CD4-positive, alpha-beta T cell treated with Interferon alpha-2 for 1 hour (primary cell): ENCODE data around the gene SPHK1.

Source experiments
- DNase-seq, 2 donors: peaks; one replicate each; pipeline ENCODE4 v3.0.0-alpha.2; 2020 to 2022

Gene SPHK1

DNA sequence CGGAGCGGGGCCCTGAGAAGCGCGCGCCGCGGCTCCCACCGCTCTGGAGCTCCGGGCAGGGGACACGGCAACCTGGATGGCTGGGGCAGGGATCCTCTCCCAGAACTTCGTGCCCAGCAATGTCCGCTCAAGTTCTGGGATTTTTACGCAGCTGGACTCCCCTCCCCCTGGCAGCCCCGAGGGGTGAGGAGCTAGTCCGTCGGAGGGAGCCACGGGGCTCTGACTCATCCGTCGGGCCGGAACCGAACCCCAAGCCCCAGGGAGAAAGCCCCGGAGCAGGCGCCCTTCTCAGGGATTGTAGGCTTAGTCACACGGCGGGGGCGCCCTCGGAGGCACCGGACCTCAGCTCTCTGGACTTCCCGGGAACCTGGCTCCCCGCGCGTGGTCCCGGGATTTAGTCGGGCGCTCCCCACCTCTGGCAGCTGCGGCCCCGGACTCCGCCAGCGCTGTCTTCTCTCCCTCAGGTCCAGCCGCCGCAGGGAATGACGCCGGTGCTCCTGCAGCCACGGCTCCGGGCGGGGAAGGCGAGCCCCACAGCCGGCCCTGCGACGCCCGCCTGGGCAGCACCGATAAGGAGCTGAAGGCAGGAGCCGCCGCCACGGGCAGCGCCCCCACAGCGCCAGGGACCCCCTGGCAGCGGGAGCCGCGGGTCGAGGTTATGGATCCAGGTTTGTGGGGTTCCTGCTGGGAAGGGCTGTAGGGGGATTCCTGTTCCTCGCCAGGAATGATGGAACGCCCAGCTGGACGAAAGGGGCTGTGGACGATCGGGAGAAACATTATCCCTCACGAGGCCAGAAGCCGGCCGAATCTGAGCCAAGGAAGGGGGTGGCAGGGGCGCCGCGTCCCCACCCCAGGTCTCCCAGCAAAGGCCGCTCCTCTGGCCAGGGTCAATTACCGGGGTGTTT, 830 bp downstream of the SPHK1 start:
- DNase-seq, result peak; percentile 23 to 65

DNA sequence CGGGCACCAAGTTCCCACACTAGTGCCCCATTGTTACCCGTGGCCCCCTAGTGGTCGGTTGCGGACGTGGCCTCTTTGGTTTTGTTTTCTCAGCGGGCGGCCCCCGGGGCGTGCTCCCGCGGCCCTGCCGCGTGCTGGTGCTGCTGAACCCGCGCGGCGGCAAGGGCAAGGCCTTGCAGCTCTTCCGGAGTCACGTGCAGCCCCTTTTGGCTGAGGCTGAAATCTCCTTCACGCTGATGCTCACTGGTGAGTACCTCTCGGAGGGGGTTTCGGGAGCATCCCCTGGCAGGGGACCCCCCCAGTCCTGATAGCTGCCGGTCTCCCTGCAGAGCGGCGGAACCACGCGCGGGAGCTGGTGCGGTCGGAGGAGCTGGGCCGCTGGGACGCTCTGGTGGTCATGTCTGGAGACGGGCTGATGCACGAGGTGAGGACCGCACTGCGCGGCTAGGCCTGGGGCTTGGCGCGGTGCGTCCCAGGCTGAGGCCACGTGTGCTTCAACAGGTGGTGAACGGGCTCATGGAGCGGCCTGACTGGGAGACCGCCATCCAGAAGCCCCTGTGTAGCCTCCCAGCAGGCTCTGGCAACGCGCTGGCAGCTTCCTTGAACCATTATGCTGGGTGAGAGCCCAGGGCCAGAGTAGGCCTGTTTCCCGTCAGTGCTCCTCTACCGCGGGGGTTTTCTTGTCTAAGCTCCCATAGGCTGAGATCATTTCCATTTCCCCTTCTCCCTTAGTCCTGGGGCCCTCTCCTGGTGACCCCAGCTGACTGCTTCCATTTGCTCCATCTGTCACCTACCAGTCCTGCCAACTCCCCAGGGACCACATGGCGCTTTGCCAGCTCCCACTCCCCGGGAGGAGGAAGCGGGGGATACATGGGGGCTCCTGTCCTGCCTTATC, 1.7 kb downstream of the SPHK1 start:
- peak; percentile 83 to 89 for DNase-seq

DNA sequence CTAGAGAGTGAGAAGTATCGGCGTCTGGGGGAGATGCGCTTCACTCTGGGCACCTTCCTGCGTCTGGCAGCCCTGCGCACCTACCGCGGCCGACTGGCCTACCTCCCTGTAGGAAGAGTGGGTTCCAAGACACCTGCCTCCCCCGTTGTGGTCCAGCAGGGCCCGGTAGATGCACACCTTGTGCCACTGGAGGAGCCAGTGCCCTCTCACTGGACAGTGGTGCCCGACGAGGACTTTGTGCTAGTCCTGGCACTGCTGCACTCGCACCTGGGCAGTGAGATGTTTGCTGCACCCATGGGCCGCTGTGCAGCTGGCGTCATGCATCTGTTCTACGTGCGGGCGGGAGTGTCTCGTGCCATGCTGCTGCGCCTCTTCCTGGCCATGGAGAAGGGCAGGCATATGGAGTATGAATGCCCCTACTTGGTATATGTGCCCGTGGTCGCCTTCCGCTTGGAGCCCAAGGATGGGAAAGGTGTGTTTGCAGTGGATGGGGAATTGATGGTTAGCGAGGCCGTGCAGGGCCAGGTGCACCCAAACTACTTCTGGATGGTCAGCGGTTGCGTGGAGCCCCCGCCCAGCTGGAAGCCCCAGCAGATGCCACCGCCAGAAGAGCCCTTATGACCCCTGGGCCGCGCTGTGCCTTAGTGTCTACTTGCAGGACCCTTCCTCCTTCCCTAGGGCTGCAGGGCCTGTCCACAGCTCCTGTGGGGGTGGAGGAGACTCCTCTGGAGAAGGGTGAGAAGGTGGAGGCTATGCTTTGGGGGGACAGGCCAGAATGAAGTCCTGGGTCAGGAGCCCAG, 2.8 kb downstream of the SPHK1 start:
- no peak for DNase-seq

DNA sequence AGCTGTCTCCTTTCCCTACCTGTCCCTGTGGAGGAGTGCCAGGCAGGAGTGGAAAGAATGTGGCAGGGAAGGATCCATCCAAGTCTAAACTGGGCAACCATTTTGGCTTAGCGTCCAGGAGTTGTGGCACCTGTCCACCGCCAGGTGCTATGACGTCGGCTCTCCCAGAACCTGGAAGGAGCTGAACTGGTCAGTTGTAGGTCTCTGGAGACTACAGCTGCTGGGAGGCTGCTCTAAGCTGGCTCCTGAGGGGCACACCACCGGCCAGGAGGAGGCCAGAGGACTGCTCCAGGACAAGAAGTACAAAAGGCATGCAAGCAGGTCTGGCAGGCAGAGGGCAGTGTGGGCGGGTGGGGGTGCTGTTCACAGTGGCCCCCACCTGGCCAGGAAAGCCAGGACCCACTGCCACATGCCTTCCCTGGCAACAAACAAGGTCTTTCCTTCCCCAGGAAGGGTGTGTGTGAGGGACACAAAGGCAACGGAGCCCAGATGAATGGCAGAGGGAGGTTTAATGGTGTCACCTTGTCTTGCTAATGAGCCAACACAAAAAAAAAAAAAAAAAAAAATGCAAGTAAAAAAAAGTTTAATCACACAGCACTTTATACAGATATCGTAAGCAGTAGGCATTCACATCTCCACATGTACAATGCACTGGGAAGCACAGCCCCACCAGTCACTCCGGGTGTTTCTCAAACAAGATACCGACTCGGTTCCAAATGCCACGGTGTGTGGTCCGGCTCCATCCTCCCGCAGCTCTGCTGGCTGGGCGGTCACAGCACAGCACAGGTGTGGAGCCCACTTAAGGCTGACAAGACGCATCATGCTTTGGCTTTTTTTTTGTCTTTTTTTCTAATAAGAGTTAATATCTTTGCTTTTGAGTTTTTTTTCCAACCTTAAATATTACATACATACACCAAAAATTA, 4.8 kb downstream of the SPHK1 start:
- no peak for DNase-seq

DNA sequence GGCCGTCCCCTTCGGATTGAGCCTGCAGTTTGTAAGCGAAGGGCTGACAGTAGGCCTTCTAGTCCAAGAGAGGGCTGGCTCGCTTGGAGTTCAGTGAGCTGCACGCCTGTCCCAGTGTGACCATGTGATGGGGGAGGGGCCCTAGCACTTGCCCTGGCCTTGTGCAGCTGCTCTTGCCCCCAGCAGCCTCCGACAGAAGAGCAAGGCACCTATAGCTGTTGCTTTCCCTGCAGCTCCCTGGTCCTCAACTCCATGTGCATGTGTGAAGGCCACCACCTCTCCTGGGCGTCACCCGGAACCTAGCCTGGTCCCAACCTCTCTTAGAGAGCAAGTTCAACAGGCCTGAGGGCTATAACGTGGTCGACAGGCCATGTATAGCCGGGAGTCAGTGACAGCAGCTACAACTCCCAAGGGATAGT, 5.6 kb downstream of the SPHK1 start:
- no peak for DNase-seq

DNA sequence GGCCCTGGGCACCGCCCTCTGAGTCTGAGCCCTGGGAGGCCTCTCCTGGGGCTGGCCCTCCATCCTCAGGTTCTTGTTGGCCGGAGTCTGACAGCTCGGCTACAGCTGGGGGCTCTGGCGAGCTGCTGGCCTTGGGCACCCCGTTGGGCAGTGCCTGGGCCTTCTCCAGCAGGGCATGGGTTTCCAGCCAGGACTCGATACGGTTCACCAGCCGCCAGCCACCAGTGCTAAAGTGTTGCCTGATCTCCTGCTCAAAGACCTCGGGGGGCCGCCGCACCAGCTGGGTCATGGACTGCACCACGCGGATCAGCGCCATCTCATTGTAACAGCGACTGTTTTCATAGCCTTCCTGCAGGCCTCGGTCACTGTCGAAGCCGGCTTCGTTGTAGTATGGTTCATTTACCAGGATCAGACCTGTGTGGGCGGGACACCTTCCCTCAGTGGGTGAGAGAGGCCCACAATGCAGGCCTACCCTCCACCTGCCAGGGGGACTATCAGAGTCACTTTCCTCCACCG, 6.8 kb downstream of the SPHK1 start:
- no peak for DNase-seq

DNA sequence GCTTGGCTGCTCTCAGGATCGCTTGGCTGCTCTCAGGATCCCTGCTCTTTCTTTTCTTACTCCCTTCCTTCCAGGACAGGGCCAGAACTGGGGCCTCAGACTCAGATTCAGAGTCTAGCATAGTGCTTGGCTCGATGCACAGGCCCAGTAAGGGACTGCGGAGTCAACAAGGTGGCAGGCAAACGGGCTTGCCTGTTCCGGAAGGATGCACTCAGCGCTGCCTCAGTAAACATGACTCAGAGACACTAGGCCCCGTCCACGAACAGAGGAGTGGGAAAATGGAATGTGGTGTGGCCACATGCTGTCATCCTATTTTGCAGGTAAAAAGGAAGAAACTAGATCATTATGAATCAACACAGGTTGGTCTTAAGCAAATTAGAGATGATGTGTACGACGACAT, 9.8 kb downstream of the SPHK1 start:
- DNase-seq, result no peak

DNA sequence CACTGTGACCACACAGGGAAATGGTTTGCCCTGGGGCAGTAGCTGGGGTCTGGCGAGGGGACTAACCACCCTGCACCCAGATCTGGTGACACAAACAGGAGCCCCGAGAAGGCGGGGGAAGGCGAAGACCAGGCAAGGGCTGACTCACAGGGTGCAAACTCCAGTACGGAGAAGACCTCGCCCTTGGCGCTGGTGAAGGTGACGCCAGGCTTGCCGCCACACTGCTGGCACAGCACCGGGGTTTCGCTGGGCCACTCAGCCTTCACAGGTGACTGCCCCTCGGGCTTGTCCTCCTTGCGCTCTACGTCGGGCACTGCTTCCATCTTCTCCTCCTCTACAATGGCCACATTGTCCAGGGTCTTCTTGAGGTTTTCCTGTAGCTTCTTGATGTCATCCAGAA, 11.6 kb downstream of the SPHK1 start:
- DNase-seq, result no peak

DNA sequence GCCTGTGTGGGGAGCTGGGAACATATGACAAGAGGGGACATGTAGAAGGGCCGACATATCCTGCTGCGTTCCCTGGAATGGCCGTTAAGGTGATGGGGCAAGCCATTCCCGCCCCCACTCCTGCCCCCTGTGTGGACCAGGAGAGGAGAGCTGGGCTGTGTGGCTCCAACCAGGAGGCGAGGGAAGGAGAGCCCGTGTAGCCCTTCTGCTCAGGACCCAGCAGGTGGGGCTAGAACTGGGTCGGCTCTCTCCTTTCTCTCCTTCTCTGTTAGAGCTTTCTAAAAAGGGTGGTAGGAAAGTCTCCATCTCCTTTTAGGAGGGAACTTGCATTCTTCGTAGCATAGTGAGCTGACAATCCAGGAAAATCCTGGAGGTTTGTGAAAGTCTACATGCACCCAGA, 12.8 kb downstream of the SPHK1 start:
- DNase-seq, result no peak

DNA sequence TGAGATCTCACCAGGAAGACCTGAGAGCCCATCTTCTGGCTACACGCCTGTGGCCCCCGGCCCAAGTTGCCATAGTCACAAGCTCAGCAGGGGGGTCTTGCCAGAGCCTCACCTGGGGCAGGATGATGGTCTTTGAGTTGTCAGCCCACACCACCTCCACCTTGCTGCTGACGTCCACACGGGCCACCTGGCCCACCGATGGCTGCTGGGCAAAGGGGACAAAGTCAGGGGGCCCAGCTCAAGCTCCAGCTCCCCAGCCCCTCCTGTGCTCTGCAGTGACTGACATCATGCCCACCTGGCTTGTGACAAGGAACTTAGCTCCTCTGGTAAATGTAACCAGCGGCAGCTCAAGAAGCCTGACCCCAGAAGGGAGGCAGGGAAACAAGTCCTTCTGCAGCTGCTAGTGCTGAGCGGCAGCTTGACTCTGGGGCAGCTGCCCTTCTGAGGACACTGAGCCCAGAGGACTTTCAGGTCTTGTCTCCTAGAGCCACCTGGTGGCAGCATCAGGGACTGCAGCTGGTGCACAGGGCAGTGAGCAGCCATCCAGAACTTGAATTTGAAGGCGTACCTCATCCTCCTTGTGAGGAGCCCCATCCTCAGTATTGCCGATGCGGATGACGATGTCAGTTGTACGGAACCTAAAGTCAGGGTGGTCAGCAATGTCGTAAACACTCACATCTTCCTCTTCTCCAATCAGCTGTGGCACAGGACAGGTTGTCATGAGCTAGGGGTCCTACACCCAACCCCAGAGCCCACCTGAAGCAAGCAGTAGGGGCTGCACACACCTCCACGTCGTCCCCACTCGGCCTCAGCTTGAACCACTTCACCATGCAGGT, 13.5 kb downstream of the SPHK1 start:
- peak; percentile 78 to 85 for DNase-seq

DNA sequence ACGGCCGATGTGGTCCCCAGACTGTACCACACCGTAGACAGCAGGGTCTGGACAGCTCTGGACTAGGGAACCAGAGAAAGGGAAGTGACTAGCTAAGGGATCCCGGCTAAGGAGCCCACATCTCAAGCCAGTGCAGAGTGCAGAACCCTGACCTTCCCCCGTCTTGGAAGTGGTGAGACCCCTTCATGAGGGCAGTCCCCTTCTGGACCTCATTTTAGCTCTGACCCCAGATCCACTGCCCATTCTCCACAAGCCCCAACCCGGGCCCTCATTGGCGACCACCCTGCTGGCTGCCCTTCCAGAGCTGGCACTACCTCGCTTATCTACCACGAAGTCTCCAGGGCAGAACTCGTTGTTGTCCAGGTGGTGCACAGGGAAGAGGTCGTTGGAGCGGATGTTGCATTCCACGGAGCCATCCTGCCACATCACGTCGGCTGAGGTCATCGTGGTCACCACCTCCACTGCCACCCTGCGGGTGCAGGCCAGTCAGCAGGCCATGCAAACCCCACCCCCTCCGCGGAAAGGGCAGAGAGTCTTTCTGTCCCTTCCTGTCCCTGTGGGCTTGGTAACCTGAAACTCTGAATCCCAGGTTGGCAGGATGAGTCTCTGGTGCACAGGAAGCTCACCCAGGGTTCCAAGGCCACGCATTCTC, 14.2 kb downstream of the SPHK1 start:
- no peak for DNase-seq

DNA sequence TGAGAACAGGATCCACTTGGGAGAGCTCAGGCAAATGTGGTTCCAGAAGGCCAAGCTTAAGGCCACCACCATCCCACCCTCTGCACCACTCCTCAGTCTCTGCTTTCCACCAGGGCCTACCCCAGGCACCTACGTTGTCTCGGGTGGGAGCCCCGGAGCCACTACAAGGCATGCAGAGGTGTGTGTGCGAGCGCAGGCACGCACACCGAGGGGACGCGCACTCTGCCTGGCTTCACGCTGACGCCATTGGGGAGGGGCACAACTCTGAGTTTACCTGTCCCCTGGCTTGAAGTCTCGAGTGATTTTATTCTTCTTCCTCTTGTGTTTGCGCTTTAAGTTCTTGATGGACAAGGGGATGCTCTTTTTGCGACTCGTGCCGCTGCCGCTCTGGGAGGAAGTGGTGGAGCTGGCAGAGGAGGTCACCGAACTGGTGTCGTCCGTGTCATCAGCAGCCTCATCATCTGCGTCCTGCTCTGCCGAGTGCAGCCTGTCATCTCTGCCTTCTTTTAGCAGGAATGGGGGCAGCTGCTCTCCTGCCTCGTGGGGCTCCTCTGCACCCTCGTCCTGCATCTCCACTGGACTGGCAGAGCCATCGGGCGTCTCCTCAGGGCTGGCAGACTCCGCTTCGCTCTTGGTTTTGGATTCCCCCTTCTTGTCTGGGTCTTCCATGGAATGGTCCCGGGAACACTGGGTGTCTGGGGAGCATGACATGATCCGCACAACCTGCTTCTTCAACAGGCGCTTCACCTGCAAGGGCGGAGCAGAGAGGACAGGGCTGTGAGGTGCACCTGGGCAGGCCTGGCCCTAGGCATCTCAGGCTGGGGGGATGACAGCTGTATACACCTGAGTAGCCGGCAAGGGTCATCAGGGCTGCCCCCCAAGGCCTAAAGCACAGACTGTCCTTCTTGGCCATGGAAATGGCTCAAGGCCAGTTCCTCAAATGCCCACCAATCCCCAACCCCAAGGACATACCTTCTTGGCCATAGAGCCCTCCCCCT, 15.1 kb downstream of the SPHK1 start:
- no peak for DNase-seq

DNA sequence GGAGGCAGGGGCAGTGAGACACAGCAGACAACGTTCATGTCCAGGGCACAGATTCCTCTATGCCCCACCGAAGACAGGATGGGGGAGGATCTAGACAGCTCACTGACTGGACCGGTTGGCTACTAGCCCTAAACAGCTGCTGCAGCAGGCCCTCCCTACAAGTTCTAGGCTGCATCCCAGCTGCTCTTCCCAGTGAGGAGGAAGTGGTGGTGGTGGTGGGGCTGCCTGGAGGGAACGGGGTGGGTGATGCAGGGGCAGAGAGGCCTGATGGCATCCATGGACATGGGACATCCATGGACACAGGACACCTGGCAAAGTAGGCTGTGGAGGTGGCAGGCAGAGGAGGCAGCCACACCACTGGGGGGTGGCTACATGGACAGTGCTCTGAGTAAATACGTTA, 18.3 kb downstream of the SPHK1 start:
- DNase-seq, result no peak

DNA sequence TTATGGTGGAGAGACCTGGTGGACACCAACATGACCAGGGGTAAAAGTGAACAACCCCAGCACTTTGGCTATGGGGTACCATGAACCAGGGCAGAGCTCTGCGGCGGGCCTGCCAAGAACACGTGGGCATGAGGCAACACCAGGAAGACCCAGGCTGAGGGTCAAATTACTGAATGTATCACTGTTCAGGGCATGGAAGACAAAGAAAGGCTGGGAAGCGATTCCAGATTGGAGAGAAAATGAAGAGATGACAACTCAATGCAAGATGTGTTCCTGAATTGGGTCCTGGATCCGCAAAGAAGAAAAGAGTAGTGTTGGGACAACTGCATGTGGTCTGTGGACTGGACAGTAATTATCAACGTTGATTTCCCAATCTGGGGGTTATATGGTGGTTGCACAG, 19.8 kb downstream of the SPHK1 start:
- DNase-seq, result no peak

DNA sequence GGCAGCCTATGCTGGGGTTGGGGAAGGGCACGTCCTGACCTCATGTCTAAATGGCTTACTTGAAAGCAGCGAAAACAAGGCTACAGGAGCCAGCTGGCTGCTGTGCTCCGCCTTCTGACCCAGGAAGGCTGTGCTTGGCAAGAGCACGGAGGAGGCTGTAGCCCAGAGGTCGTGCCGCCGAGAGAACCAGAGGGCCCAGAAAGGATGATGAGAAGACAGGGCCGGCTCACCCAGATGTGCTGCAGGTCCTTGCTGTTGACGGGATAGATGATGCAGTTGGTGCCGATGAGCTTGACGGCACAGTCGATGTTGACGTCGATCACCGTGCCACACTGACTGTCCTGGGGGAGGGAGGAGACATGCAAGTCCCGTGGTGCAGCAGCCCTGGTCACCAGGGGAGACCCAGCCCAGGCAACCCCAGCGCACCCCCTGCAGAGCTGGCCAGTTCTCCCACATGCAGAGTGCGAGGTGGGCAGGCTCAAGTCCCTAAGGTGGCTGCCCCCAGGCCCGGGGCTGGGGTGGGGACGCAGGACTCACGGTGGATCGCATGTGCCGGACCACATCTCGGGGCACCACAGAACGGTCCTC, 20.7 kb downstream of the SPHK1 start:
- no peak for DNase-seq

DNA sequence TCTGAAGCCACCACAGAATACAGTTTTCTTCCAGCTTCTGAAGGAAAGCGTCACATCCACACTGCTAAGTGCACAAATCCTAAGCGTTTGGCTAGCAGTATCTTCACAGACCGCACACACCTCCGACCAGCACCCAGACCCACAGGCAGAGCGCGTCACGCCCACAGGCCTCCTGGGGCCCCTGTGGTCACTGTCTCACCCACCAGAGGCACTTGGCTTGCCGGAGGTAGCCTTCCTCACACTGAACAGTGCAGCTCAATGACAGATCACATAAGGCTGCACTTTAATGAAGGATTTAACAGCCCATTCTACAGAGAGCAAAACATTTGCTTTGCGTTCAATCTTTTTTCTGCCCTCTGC, 21.2 kb downstream of the SPHK1 start:
- DNase-seq, result no peak

DNA sequence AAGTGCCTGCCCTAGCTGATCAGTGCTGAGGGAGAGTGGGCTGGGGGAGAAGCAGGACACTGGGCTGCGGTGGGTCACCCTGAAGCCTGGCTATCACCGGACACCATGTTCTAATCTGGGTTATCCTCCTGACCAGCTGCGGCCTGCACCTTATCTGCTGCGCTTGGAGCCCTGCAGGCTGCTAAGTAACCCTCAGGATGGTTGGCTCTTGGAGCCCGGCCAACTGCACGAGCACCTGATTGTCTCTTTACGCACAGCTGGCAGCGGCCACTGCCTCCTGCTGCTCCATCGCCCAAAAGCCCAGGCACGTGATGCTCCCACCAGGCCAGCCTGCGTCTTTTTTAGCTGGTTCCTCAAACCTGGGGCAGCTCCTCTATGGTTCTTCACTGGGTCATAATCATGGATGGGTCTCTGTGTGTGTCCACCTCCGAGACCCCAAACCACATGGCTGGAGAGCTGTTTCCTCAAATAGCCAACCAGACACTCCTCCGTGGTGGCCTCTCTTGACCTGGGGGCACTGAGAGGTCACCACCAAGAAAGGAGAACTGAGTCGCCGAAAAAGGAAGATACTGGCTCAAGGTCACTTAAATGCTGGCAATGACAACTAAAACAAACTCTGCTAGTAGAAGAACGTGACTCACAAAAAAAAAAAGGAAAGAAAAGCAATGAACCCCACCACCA, 21.7 kb downstream of the SPHK1 start:
- DNase-seq, result no peak

DNA sequence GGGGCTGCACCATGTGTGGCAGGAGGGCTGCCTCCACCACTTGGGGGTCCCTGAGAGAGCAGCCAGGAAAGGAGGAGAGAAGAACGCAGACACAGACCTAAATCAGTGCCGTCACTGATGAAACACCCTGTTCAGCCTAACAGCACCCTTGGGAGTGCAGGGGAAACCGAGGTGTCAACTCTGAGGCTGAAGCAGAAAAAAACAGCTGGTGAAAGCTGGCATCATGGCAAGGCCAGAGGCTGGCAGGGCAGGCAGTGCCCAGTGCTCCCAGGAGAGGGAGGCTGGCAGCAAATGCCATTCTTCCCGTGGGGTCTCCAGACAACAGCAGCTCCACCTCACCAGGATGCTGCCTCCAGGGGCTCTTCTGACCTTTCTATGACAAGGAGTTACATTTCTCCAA, 23.1 kb downstream of the SPHK1 start:
- no peak for DNase-seq
